ENCODE results near the gene PTOV1. TPM values are rescaled to one million over a fixed set of nuclear protein-coding genes. Genes with fewer than 3 reads are reported as not detected.

PTOV1 gene
- total RNA-seq, 1 donor from 2014 or later, result 107 TPM

DNA sequence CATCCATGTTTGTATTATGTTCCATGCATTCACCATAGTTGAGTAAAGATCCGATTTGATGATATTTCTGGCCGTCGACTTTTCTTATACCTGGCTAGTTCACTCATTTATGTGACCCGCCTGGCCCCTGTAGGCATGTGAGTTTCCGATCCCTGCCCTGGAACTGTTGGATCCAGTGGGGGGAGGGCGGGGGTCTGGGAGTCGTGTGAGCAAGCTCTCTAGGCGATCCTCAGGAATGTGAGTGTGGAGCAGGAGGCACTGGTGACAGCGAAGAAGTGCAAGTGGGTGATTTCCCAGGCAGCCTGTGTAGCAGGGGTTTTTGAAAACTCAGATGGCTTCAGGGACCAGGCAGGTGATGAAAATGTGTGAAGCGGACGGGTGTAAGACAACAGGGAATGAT lies 10.6 kb upstream of the PTOV1 start:
- no peak for ATAC-seq (ENCODE audit: low read depth)
- intact Hi-C loops (cut with micrococcal nuclease), result no loop called here
- CTCF ChIA-PET, result no interaction called here
- peaks cover 49% of the 10 kb centered on the region for H3K36me3 Mint-ChIP-seq (ENCODE audit: low read depth)
- no peak for DNase-seq
- H3K27me3 Mint-ChIP-seq, result no peaks in the 10 kb centered on the region
- H3K4me1 Mint-ChIP-seq, result peaks cover 31% of the 10 kb centered on the region
- TF ChIP-seq, protein P1, sequence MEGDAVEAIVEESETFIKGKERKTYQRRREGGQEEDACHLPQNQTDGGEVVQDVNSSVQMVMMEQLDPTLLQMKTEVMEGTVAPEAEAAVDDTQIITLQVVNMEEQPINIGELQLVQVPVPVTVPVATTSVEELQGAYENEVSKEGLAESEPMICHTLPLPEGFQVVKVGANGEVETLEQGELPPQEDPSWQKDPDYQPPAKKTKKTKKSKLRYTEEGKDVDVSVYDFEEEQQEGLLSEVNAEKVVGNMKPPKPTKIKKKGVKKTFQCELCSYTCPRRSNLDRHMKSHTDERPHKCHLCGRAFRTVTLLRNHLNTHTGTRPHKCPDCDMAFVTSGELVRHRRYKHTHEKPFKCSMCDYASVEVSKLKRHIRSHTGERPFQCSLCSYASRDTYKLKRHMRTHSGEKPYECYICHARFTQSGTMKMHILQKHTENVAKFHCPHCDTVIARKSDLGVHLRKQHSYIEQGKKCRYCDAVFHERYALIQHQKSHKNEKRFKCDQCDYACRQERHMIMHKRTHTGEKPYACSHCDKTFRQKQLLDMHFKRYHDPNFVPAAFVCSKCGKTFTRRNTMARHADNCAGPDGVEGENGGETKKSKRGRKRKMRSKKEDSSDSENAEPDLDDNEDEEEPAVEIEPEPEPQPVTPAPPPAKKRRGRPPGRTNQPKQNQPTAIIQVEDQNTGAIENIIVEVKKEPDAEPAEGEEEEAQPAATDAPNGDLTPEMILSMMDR (IDR thresholded peaks at IDR 0.05), result no peak
- no peak overlapping the region for H3K4me3 Mint-ChIP-seq
- no peaks in the 10 kb centered on the region for H3K9me3 Mint-ChIP-seq
- POLR2A ChIA-PET, result interaction anchor here (0.6 kb wide), 1 partner anchor 18 kb away, joined by 3 read pairs; no protein-coding TSS in a partner anchor
- peak overlapping the region; percentile 59 for H3K27ac Mint-ChIP-seq

DNA sequence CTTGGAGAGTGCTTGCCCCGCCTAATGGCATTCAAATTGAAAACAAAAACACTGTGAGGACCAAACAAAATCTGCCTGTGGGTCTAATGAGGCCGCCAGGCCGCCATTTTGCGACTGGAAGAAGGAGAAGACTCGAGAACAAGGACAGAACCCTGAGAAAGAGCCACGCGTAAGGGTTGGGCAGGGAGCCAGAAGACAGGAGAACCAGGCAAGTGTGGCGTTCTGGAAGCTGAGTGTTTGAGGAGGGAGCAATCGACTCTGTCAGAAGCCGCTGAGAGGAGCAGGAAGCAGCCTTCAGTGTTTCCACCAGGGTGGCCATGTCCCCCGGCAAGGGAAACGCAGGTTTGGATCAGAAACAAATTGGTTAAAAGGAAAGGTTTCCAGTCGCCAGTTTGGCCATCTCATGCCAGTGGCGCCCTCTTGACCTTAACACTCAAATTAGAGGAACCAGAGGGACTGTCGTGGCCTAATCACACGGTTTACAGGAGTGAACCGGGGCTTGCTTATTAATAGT lies 10.2 kb upstream of the PTOV1 start:
- ATAC-seq (ENCODE audit: low read depth) (no peak), DNase-seq (no peak)
- intact Hi-C loops (cut with micrococcal nuclease), result no loop called here
- Mint-ChIP-seq H3K4me1 (peaks cover 34% of the 10 kb centered on the region), H3K4me3 (no peak overlapping the region), H3K27ac (peak overlapping the region; percentile 59), H3K27me3 (no peaks in the 10 kb centered on the region), H3K36me3 (ENCODE audit: low read depth) (peaks cover 47% of the 10 kb centered on the region), H3K9me3 (no peaks in the 10 kb centered on the region)
- POLR2A ChIA-PET, result no interaction called here
- TF ChIP-seq, protein P1 (IDR thresholded peaks at IDR 0.05), result no peak
- CTCF ChIA-PET, result no interaction called here

DNA sequence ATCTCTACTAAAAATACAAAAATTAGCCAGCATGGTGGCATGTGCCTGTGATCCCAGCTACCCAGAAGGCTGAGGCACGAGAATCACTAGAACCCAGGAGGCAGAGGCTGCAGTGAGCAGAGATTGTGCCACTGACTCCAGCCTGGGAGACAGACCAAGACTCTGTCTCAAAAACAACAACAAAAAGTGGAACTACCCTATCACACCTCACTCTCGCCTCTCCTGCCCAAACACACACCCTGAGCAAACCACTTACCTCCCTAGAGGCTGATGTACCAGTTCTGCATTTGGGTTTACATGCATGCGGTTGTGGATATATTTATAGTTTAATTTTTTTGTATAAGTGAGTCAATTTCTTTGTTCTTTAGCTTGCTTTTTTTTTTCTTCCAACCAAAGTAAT lies 7.7 kb upstream of the PTOV1 start:
- POLR2A ChIA-PET, result interaction anchor here (0.6 to 2.3 kb wide), 20 partner anchors 9 to 850 kb away, joined by 3 to 20 read pairs (median 6); partner anchors contain the start of genes AKT1S1, AP2A1, FUZ and GYS1
- no peaks in the 10 kb centered on the region for H3K27me3 Mint-ChIP-seq
- peak; percentile 97 for ATAC-seq (ENCODE audit: low read depth)

DNA sequence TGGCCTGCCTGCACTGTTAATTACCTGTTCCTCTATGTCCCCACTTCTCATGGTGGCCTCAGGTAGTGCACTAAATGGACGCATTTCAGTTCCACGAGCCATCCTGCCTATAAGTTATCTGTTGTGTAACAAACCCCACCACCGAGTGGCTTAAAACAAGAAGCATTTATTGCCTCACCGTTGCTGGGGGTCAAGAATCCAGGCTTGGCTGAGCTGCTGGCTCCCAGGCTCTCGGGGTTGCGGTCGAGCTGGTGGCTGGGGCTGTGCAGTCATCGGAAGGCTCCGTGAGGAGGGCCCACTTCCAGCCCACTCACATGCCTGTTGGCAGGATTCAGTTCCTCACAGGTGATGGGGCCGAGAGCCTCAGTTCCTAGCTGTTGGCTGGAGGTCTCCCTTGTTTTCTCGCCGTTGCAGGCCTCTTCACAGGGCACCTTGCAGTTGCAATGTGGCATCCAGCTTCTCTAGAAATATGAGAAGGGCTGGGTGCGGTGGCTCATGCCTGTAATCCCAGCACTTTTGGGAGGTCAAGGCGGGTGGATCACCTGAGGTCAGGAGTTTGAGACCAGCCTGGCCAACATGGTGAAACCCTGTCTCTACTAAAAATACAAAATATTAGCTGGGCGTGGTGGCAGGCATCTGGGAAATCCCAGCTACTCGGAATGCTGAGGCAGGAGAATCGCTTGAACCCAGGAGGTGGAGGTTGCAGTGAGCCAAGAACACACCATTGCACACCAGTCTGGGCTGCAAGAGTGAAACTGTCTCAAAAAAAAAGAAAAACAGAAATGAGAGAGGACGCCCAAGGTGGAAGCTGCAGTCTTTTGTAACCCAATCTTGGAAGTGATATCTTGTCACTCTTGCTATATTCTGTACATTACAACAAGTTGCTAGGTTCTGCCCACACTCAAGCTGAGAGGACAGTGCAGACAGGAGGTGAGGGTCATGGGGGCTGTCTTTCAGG lies 6.5 kb upstream of the PTOV1 start:
- TF ChIP-seq, protein P1 (IDR thresholded peaks at IDR 0.05), result no peak
- no peaks in the 10 kb centered on the region for H3K27me3 Mint-ChIP-seq
- no peak for ATAC-seq (ENCODE audit: low read depth)
- peaks cover 2% of the 10 kb centered on the region for H3K9me3 Mint-ChIP-seq
- intact Hi-C loops (cut with micrococcal nuclease), result no loop called here
- POLR2A ChIA-PET, result interaction anchor here (0.7 to 2.3 kb wide), 12 partner anchors 16 to 666 kb away, joined by 3 to 20 read pairs (median 6); partner anchors contain the start of genes AKT1S1, FUZ, IL4I1 and MED25
- H3K4me1 Mint-ChIP-seq, result peaks cover 55% of the 10 kb centered on the region
- peaks cover 14% of the 10 kb centered on the region for H3K36me3 Mint-ChIP-seq (ENCODE audit: low read depth)
- peak overlapping the region; percentile 82 for H3K27ac Mint-ChIP-seq
- DNase-seq, result no peak
- CTCF ChIA-PET, result no interaction called here
- peak overlapping the region; percentile 45 for H3K4me3 Mint-ChIP-seq

More for the DNA sequence above, 7.7 kb upstream of the PTOV1 start:
- DNase-seq, result no peak
- Mint-ChIP-seq H3K9me3 (no peaks in the 10 kb centered on the region), H3K36me3 (ENCODE audit: low read depth) (peaks cover 25% of the 10 kb centered on the region), H3K27ac (peak overlapping the region; percentile 82), H3K4me3 (peak overlapping the region; percentile 68), H3K4me1 (peaks cover 45% of the 10 kb centered on the region)
- intact Hi-C loops (cut with micrococcal nuclease), result loop anchor here (1.0 kb wide), 1 partner anchor 25 kb away; the partner anchor contains the start of gene MED25
- TF ChIP-seq, protein P1 (IDR thresholded peaks at IDR 0.05), result no peak
- CTCF ChIA-PET, result no interaction called here

DNA sequence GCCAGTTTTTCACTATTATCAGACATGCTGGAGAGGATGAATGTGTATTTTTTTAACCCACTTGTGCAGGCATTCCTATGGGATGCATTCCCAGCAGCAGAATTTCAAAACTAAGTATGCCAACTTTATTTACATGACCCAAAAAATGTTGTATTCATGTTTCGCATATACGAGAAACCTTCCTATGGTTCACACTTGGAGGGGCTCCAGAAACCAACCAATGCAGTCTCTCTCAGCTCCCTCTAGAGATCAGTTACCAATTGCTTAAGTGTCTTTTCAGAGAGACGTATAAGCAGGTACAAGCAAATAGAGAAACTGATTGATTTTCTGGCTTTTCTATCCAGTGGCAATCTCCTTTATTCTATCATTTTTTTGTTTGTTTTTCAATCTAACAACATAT lies 5.5 kb upstream of the PTOV1 start:
- ChIA-PET CTCF (no interaction called here), POLR2A (interaction anchor here (1.0 to 2.3 kb wide), 4 partner anchors 23 to 45 kb away, joined by 3 to 16 read pairs (median 10); partner anchors contain the start of genes AKT1S1, FUZ and TBC1D17)
- intact Hi-C loops (cut with micrococcal nuclease), result no loop called here
- no peaks in the 10 kb centered on the region for H3K27me3 Mint-ChIP-seq
- H3K4me1 Mint-ChIP-seq, result peaks cover 64% of the 10 kb centered on the region
- ATAC-seq (ENCODE audit: low read depth), result no peak
- H3K9me3 Mint-ChIP-seq, result peaks cover 2% of the 10 kb centered on the region
- peak overlapping the region; percentile 82 for H3K27ac Mint-ChIP-seq
- no peak for DNase-seq
- H3K4me3 Mint-ChIP-seq, result no peak overlapping the region
- H3K36me3 Mint-ChIP-seq (ENCODE audit: low read depth), result peaks cover 5% of the 10 kb centered on the region
- TF ChIP-seq, protein P1 (IDR thresholded peaks at IDR 0.05), result no peak

Data from activated B cell treated with CpG ODN at 0.5 μM for 24 hours (primary cell).